ENCODE data around the gene RUSF1. TPM values are rescaled to one million over a fixed set of nuclear protein-coding genes. Genes with fewer than 3 reads are reported as not detected.

Gene RUSF1
- total and polyA plus RNA-seq, 9 of the 15 experiments (the other 6 are each of a cell fraction or from before 2014, with no cell fraction given), result 0.80 to 52.8 (median 27.6) TPM

- TF ChIP-seq MBD1 (CRISPR knock-in tag; IDR thresholded peaks at IDR 0.05) (no peak), ELF1 (tag; IDR thresholded peaks at IDR 0.05) (peak; percentile 55), POLR2A (conservative IDR thresholded peaks at IDR 0.05) (peak; percentile 65), ZNF324 (CRISPR knock-in tag; IDR thresholded peaks at IDR 0.05) (no peak), CGGBP1 (CRISPR knock-in tag; IDR thresholded peaks at IDR 0.05) (no peak), PHF21A (IDR thresholded peaks at IDR 0.05; ENCODE audit: borderline replicate concordance, low read depth) (no peak), ZNF174 (CRISPR knock-in tag; IDR thresholded peaks at IDR 0.05) (no peak), DIDO1 (tag; IDR thresholded peaks at IDR 0.05; ENCODE audit: low read depth) (no peak), ZNF253 (CRISPR knock-in tag; conservative IDR thresholded peaks at IDR 0.05) (no peak), ZEB2 (IDR thresholded peaks at IDR 0.05) (no peak), VEZF1 (CRISPR knock-in tag; IDR thresholded peaks at IDR 0.05) (peak; percentile 64), KHSRP (IDR thresholded peaks at IDR 0.05) (no peak), ID3 (CRISPR knock-in tag; IDR thresholded peaks at IDR 0.05) (no peak), ID3 (tag; IDR thresholded peaks at IDR 0.05) (no peak; the same call in 1 of the 2 replicates), TBP (optimal IDR thresholded peaks at IDR 0.05; ENCODE audit: low read depth, low read length) (peak; percentile 50), ZKSCAN1 (IDR thresholded peaks at IDR 0.05; ENCODE audit: low read depth, low read length) (no peak), ZNF24 (IDR thresholded peaks at IDR 0.05) (no peak), DPF2 (IDR thresholded peaks at IDR 0.05) (peak; percentile 52; the same call in 1 of the 2 replicates), ZBTB2 (IDR thresholded peaks at IDR 0.05) (0 out of 2 replicates have a peak, but pooled peaks have one; percentile 47), CHD2 (IDR thresholded peaks at IDR 0.05; ENCODE audit: low read depth, low read length) (peak; percentile 37; the same call in 1 of the 2 replicates), ESRRA (IDR thresholded peaks at IDR 0.05; ENCODE audit: borderline replicate concordance, low read depth) (peak; percentile 59; the same call in 1 of the 2 replicates), TSC22D4 (tag; IDR thresholded peaks at IDR 0.05) (no peak), SNIP1 (IDR thresholded peaks at IDR 0.05; ENCODE audit: low read depth) (no peak), SMARCE1 (IDR thresholded peaks at IDR 0.05) (no peak), HNRNPLL (IDR thresholded peaks at IDR 0.05; ENCODE audit: low read depth, low read length, poor library complexity, severe bottlenecking) (no peak), NR1H2 (CRISPR knock-in tag; IDR thresholded peaks at IDR 0.05) (no peak), MTA1 (IDR thresholded peaks at IDR 0.05; ENCODE audit: borderline replicate concordance) (peak; percentile 47; the same call in 1 of the 2 replicates)
Observed at GRCh38 chr16:31477220-31478216, 30.7 kb downstream of the RUSF1 start (continued).

Data from K562 (cell line).